GM21526 (cell line): ENCODE results near the gene MKLN1.
"Not testable (repeated sequence)": the region's sequence is repeated elsewhere in the genome, so short reads cannot be mapped to it uniquely, and the experiment has no call there.

Experiments used
- ATAC-seq: cut with Tn5 transposase; IDR thresholded peaks from one replicate; pipeline ENCODE4 v1.9.1; 2021; ENCODE audit warnings: moderate library complexity; ENCODE audit not compliant: unreplicated experiment, low FRiP score

MKLN1 gene

GRCh38 chr7:131327626-131328376, at the start of gene MKLN1:
Gene MKLN1, plus strand, starts transcription at chr7:131327876. Its CDS starts 24 bp downstream, at chr7:131327900.
- ATAC-seq = peak; percentile 85

- no peak for ATAC-seq
These were observed 48.6 kb upstream of the MKLN1 start for GRCh38 chr7:131279044-131279443.

- no peak for ATAC-seq
These were observed 46.2 kb upstream of the MKLN1 start for GRCh38 chr7:131281266-131282048.

- ATAC-seq = no peak
These were observed 42.8 kb upstream of the MKLN1 start for GRCh38 chr7:131284702-131285419.

- ATAC-seq = no peak
These were observed 42.1 kb upstream of the MKLN1 start for GRCh38 chr7:131285556-131285955.

- ATAC-seq = no peak
These were observed 39.2 kb upstream of the MKLN1 start for GRCh38 chr7:131288450-131288849.

GRCh38 chr7:131289051-131289450, 38.6 kb upstream of the MKLN1 start:
- ATAC-seq = no peak

- ATAC-seq = no peak
These were observed 35.4 kb upstream of the MKLN1 start for GRCh38 chr7:131292141-131292905.

GRCh38 chr7:131293018-131293417, 34.7 kb upstream of the MKLN1 start:
- no peak for ATAC-seq

- ATAC-seq = no peak
These were observed 33.1 kb upstream of the MKLN1 start for GRCh38 chr7:131294553-131294952.

- ATAC-seq = no peak
These were observed 29.1 kb upstream of the MKLN1 start for GRCh38 chr7:131298608-131298992.

- no peak for ATAC-seq
These were observed 28.6 kb upstream of the MKLN1 start for GRCh38 chr7:131299074-131299473.

- no peak for ATAC-seq
These were observed 27.6 kb upstream of the MKLN1 start for GRCh38 chr7:131300078-131300477.

- no peak for ATAC-seq
These were observed 26.9 kb upstream of the MKLN1 start for GRCh38 chr7:131300572-131301466.

GRCh38 chr7:131302446-131302845, 25.2 kb upstream of the MKLN1 start:
- ATAC-seq = no peak

- ATAC-seq = no peak
These were observed 24.6 kb upstream of the MKLN1 start for GRCh38 chr7:131302876-131303707.

GRCh38 chr7:131305152-131305551, 22.5 kb upstream of the MKLN1 start:
- ATAC-seq = no peak

GRCh38 chr7:131306041-131306440, 21.6 kb upstream of the MKLN1 start:
- not testable (repeated sequence) for ATAC-seq

GRCh38 chr7:131306777-131307176, 20.9 kb upstream of the MKLN1 start:
- ATAC-seq = no peak
